CD4-positive, alpha-beta T cell (primary cell): ENCODE data around the gene VSIG2. TPM values are rescaled to one million over a fixed set of nuclear protein-coding genes. Genes with fewer than 3 reads are reported as not detected.
A peak's percentile ranks its signal among the peaks of the same experiment; 100 is the strongest.

ENCODE experiments used
- ATAC-seq: fragments of 200-7000 bp; cut with Tn5 transposase; one replicate; pipeline ENCODE4 v1.10.0; 2022; ENCODE audit warnings: mild to moderate bottlenecking; ENCODE audit not compliant: poor library complexity
- CTCF ChIA-PET: fragments of 350-600 bp; sonication (Branson Sonifier 250); formaldehyde crosslinking; loops from one replicate; lab custom pipeline; 2021; ENCODE audit warnings: antibody characterized with exemption, inconsistent platforms; lab: Charles Lee
- POLR2A ChIA-PET: fragments of 350-600 bp; sonication (Branson Sonifier 250); formaldehyde crosslinking; loops from one replicate; lab custom pipeline; 2021; ENCODE audit warnings: antibody characterized with exemption, inconsistent platforms; lab: Charles Lee
- DNase-seq, 14 experiments: peaks; one replicate each; pipeline ENCODE4 v3.0.0-alpha.2; 2013 to 2020; ENCODE audit warnings: mixed read lengths in 2 of 14
- H3K27ac ChIP-seq, 2 donors: one replicate each; pipeline versions ENCODE4 v1.5.1 to v1.7.0; 2013; ENCODE audit warnings: low read length in 2 of 2, low read depth in 1 of 2, mild to moderate bottlenecking in 1 of 2
- H3K27me3 ChIP-seq, 2 experiments: 1 replicate in 1 of 2; 2 replicates in 1 of 2; pipeline versions ENCODE4 v1.6.1 to v1.7.0; 2013; ENCODE audit warnings: low read length in 2 of 2, control low read depth in 1 of 2, mild to moderate bottlenecking in 1 of 2, moderate library complexity in 1 of 2; ENCODE audit not compliant: insufficient read depth in 2 of 2, control insufficient read depth in 1 of 2
- H3K36me3 ChIP-seq: one replicate; pipeline ENCODE4 v1.6.1; 2013; ENCODE audit warnings: low read length, control low read depth; ENCODE audit not compliant: insufficient read depth
- H3K4me1 ChIP-seq: one replicate; pipeline ENCODE4 v1.6.1; 2013; ENCODE audit warnings: low read length, control low read depth; ENCODE audit not compliant: insufficient read depth
- H3K4me3 ChIP-seq: one replicate; pipeline ENCODE4 v1.5.1; 2013; ENCODE audit warnings: mild to moderate bottlenecking, low read length, moderate library complexity
- H3K9me3 ChIP-seq, 2 experiments: 1 replicate in 1 of 2; 2 replicates in 1 of 2; pipeline versions ENCODE4 v1.6.1 to v1.7.0; 2013; ENCODE audit warnings: low read length in 2 of 2, mild to moderate bottlenecking in 2 of 2, control low read depth in 1 of 2, moderate library complexity in 1 of 2; ENCODE audit not compliant: control insufficient read depth in 1 of 2, insufficient read depth in 1 of 2
- H3K27ac Mint-ChIP-seq: one replicate; pipeline ENCODE4 v1.8.0; 2020; ENCODE audit warnings: mixed read lengths
- H3K27me3 Mint-ChIP-seq: one replicate; pipeline ENCODE4 v1.8.0; 2021; ENCODE audit warnings: mixed read lengths
- H3K36me3 Mint-ChIP-seq: one replicate; pipeline ENCODE4 v1.8.0; 2021; ENCODE audit warnings: low read depth, mixed read lengths
- H3K4me1 Mint-ChIP-seq: one replicate; pipeline ENCODE4 v1.8.0; 2021; ENCODE audit warnings: low read depth, mixed read lengths
- H3K4me3 Mint-ChIP-seq: one replicate; pipeline ENCODE4 v1.8.0; 2020; ENCODE audit warnings: mild to moderate bottlenecking, mixed read lengths
- H3K9me3 Mint-ChIP-seq: one replicate; pipeline ENCODE4 v1.8.0; 2020; ENCODE audit warnings: mixed read lengths
- CTCF ChIP-seq: fragments of 200-600 bp; IDR thresholded peaks from one replicate; pipeline ENCODE4 v1.8.0; 2022; ENCODE audit warnings: antibody characterized with exemption, mild to moderate bottlenecking
- intact Hi-C, 2 experiments: fragments of 100-400 bp; cut with DNase I in 1 of 2; cut with micrococcal nuclease in 1 of 2; formaldehyde crosslinking; loops; one replicate each; pipeline versions ENCODE4 v1.15.1 to v1.9.0; 2023 to 2025; cut with DNase I, micrococcal nuclease
- total RNA-seq, 174 experiments: library from RNA in 2 of 174; stranded (reverse) in 2 of 174; gene quantifications; one replicate each; pipeline ENCODE4 v1.2.3 and lab custom pipeline; 2021 to 2026

VSIG2 gene
- total RNA-seq, 2 experiments from 2014 or later = 0.28 TPM; not detected in 1

GRCh38 chr11:124738713-124739478, 13.2 kb downstream of the VSIG2 start:
- Mint-ChIP-seq H3K4me1 (peaks cover 21% of the 10 kb centered on the region), H3K4me3 (peak overlapping the region; percentile 83), H3K27me3 (peaks cover 7% of the 10 kb centered on the region), H3K36me3 (no peaks in the 10 kb centered on the region), H3K9me3 (no peaks in the 10 kb centered on the region), H3K27ac (no peak overlapping the region)
- Histone ChIP-seq H3K36me3 (no peaks in the 10 kb centered on the region), H3K9me3 (no peaks in the 10 kb centered on the region), H3K4me3 (peak overlapping the region; percentile 64), H3K4me1 (peaks cover 16% of the 10 kb centered on the region), H3K27me3 (peaks cover 0 to 6% of the 10 kb centered on the region in 2 experiments), H3K27ac (no peak overlapping the region)
- TF ChIP-seq CTCF = no peak
- intact Hi-C loops = loop anchor here in 1 of 2 experiments (2.0 kb wide), 1 partner anchor 66 kb away; the partner anchor contains the start of genes SIAE and SPA17
- no peak for DNase-seq
- ChIA-PET POLR2A (interaction anchor here (1.0 to 1.1 kb wide), 2 partner anchors 8 to 12 kb away, joined by 4 to 6 read pairs; partner anchors contain the start of gene VSIG2), CTCF (interaction anchor here (0.9 to 2.4 kb wide), 3 partner anchors 19 to 27 kb away, joined by 3 to 10 read pairs (median 4); no protein-coding TSS in a partner anchor)
- ATAC-seq = no peak

- H3K27ac Mint-ChIP-seq = no peak overlapping the region
- peaks cover 16% of the 10 kb centered on the region for H3K4me1 ChIP-seq
These were observed 14.3 kb downstream of the VSIG2 start for GRCh38 chr11:124737638-124738305.

More at GRCh38 chr11:124737638-124738305, 14.3 kb downstream of the VSIG2 start:
- no peak overlapping the region for H3K4me3 ChIP-seq
- H3K27ac ChIP-seq = no peak overlapping the region
- ChIA-PET CTCF (interaction anchor here (1.1 kb wide), 1 partner anchor 20 kb away, joined by 4 read pairs; no protein-coding TSS in a partner anchor), POLR2A (interaction anchor here (1.0 kb wide), 1 partner anchor 9 kb away, joined by 4 read pairs; no protein-coding TSS in a partner anchor)
- peaks cover 0 to 6% of the 10 kb centered on the region in 2 experiments for H3K27me3 ChIP-seq
- no peak for DNase-seq
- H3K36me3 ChIP-seq = no peaks in the 10 kb centered on the region
- Mint-ChIP-seq H3K36me3 (no peaks in the 10 kb centered on the region), H3K4me1 (peaks cover 21% of the 10 kb centered on the region), H3K27me3 (peaks cover 7% of the 10 kb centered on the region), H3K4me3 (no peak overlapping the region), H3K9me3 (no peaks in the 10 kb centered on the region)
- H3K9me3 ChIP-seq = no peaks in the 10 kb centered on the region
- ATAC-seq = no peak
- intact Hi-C loops = loop anchor here in 1 of 2 experiments (2.0 kb wide), 1 partner anchor 65 kb away; the partner anchor contains the start of genes SIAE and SPA17
- TF ChIP-seq CTCF = no peak
